PC-3 (cell line): ENCODE results near the gene NAV1. TPM values are rescaled to one million over a fixed set of nuclear protein-coding genes. Genes with fewer than 3 reads are reported as not detected.

Source experiments
- ATAC-seq: fragments of 200-7000 bp; cut with Tn5 transposase; 2 replicates; pipeline ENCODE4 v1.9.1; 2020; ENCODE audit warnings: mild to moderate bottlenecking, moderate library complexity
- BruUV-seq: library from RNA; stranded (reverse); fragments of 400-500 nt; replicated peaks from 2 replicates; lab custom pipeline; 2021; lab: Mats Ljungman, UMichigan
- CTCF ChIA-PET: fragments of 300-600 bp; sonication (Branson Sonifier 250); formaldehyde crosslinking; loops from one replicate; lab custom pipeline; 2022; ENCODE audit warnings: antibody characterized with exemption; lab: Charles Lee
- POLR2A ChIA-PET: fragments of 300-600 bp; sonication (Branson Sonifier 250); formaldehyde crosslinking; loops from one replicate; lab custom pipeline; 2022; ENCODE audit warnings: antibody characterized with exemption; ENCODE audit not compliant: unreplicated experiment; lab: Charles Lee
- DNase-seq: peaks from one replicate; pipeline ENCODE4 v3.0.0-alpha.2; 2015
- H2AFZ ChIP-seq: fragments of 300-600 bp; sonication (generic); 2 replicates; pipeline ENCODE4 v1.6.0; 2016; ENCODE audit warnings: antibody characterized with exemption, low read length
- H3F3A ChIP-seq: fragments of 300-600 bp; sonication (generic); one replicate; pipeline ENCODE4 v1.6.0; 2017; ENCODE audit warnings: antibody characterized with exemption, low read length, control low read depth, mild to moderate bottlenecking; ENCODE audit not compliant: unreplicated experiment
- H3K27ac ChIP-seq: fragments of 300-600 bp; sonication (generic); 2 replicates; pipeline ENCODE4 v1.5.1; 2016; ENCODE audit warnings: mild to moderate bottlenecking, low read length
- H3K27me3 ChIP-seq: fragments of 300-600 bp; sonication (generic); 2 replicates; pipeline ENCODE4 v1.6.1; 2016; ENCODE audit warnings: low read length, mixed read lengths
- H3K36me3 ChIP-seq: fragments of 300-600 bp; sonication (generic); 2 replicates; pipeline ENCODE4 v1.6.1; 2016; ENCODE audit warnings: low read depth, mixed run types, low read length, mixed read lengths
- H3K4me1 ChIP-seq: fragments of 300-600 bp; sonication (generic); 2 replicates; pipeline ENCODE4 v1.5.1; 2016; ENCODE audit warnings: low read length; ENCODE audit not compliant: insufficient read depth
- H3K4me2 ChIP-seq: fragments of 300-600 bp; sonication (generic); 2 replicates; pipeline ENCODE4 v1.6.0; 2016; ENCODE audit warnings: low read length
- H3K4me3 ChIP-seq: fragments of 300-600 bp; sonication (generic); 2 replicates; pipeline ENCODE4 v1.5.1; 2016; ENCODE audit warnings: mild to moderate bottlenecking, low read length, mixed read lengths
- H3K79me2 ChIP-seq: fragments of 300-600 bp; sonication (generic); 2 replicates; pipeline ENCODE4 v1.6.1; 2017; ENCODE audit warnings: low read length, mixed read lengths
- H3K9ac ChIP-seq: fragments of 300-600 bp; sonication (generic); 2 replicates; pipeline ENCODE4 v1.6.0; 2016; ENCODE audit warnings: mild to moderate bottlenecking, low read length
- H3K9me2 ChIP-seq: fragments of 300-600 bp; sonication (generic); replicated peaks from 2 replicates; pipeline ENCODE4 v1.6.1; 2016; ENCODE audit warnings: mixed run types, low read length, mixed read lengths
- H3K9me3 ChIP-seq: fragments of 300-600 bp; sonication (generic); 2 replicates; pipeline ENCODE4 v1.6.1; 2016; ENCODE audit warnings: low read length, mixed read lengths
- H4K20me1 ChIP-seq: fragments of 300-600 bp; sonication (generic); 2 replicates; pipeline ENCODE4 v1.6.1; 2016; ENCODE audit warnings: low read length, mixed read lengths
- CTCF ChIP-seq: fragments of 300-600 bp; sonication (generic); conservative IDR thresholded peaks from 2 replicates; pipeline ENCODE4 v1.5.1; 2017; ENCODE audit warnings: antibody characterized with exemption, low read depth, mild to moderate bottlenecking, low read length
- EZH2 ChIP-seq: fragments of 300-600 bp; sonication (generic); IDR thresholded peaks from one replicate; pipeline ENCODE4 v1.6.1; 2017; ENCODE audit warnings: antibody characterized with exemption, mild to moderate bottlenecking, low read length; ENCODE audit not compliant: unreplicated experiment
- EZH2phosphoT487 ChIP-seq: fragments of 300-600 bp; sonication (generic); IDR thresholded peaks from 2 replicates; pipeline ENCODE4 v1.6.1; 2018; ENCODE audit warnings: mild to moderate bottlenecking, antibody characterized with exemption, low read length, borderline replicate concordance
- intact Hi-C: fragments of 100-400 bp; cut with micrococcal nuclease; formaldehyde crosslinking; loops from 2 replicates; pipeline ENCODE4 v1.9.0; 2023
- total RNA-seq: library from RNA; depleted of rRNA; stranded (reverse); fragments of >200 nt; gene quantifications from 2 replicates; pipeline ENCODE4 v1.2.3, GENCODE V29; 2014

NAV1 gene
- total RNA-seq, 1 experiment from 2014 or later = 2.6 TPM

GRCh38 chr1:201497935-201498509 lies 40.9 kb upstream of the NAV1 start:
- BruUV-seq = no TSS peak
- CTCF ChIA-PET = no interaction called here
- no peak overlapping the region for H3K27ac ChIP-seq
- TF ChIP-seq CTCF (no peak), EZH2 (no peak)
- ATAC-seq (no peak), DNase-seq (no peak)
- H3K4me2 ChIP-seq = no peak overlapping the region
- H3K79me2 ChIP-seq = peaks cover 48% of the 10 kb centered on the region
- H3K4me3 ChIP-seq = no peak overlapping the region
- no peaks in the 10 kb centered on the region for H3F3A ChIP-seq
- H3K9me2 ChIP-seq = no peaks in the 10 kb centered on the region
- intact Hi-C loops = no loop called here
- H4K20me1 ChIP-seq = peaks cover 9% of the 10 kb centered on the region; the same call in 1 of the 2 replicates
- H3K36me3 ChIP-seq = peaks cover 23% of the 10 kb centered on the region
- H3K9me3 ChIP-seq = no peaks in the 10 kb centered on the region
- no peak overlapping the region for H3K9ac ChIP-seq
- H2AFZ ChIP-seq = no peak overlapping the region
- no peaks in the 10 kb centered on the region for H3K27me3 ChIP-seq
- peaks cover 10% of the 10 kb centered on the region for H3K4me1 ChIP-seq
- POLR2A ChIA-PET = no interaction called here

GRCh38 chr1:201498621-201499020 lies 40.3 kb upstream of the NAV1 start:
- CTCF ChIA-PET = no interaction called here

More at GRCh38 chr1:201498621-201499020, 40.3 kb upstream of the NAV1 start:
- Histone ChIP-seq H3K9me2 (no peaks in the 10 kb centered on the region), H3K79me2 (peaks cover 52% of the 10 kb centered on the region), H3K9ac (no peak overlapping the region), H4K20me1 (peaks cover 9% of the 10 kb centered on the region; the same call in 1 of the 2 replicates), H3K4me3 (no peak overlapping the region), H2AFZ (no peak overlapping the region), H3K9me3 (no peaks in the 10 kb centered on the region), H3K36me3 (peaks cover 22% of the 10 kb centered on the region), H3K4me2 (no peak overlapping the region), H3K27ac (no peak overlapping the region), H3F3A (no peaks in the 10 kb centered on the region), H3K27me3 (no peaks in the 10 kb centered on the region), H3K4me1 (peaks cover 15% of the 10 kb centered on the region)
- ATAC-seq (no peak), DNase-seq (no peak)
- TF ChIP-seq EZH2 = no peak
- no peak for TF ChIP-seq EZH2phosphoT487
- no peak for TF ChIP-seq CTCF
- no TSS peak for BruUV-seq
- POLR2A ChIA-PET = no interaction called here
- intact Hi-C loops = no loop called here
